ENCODE measurements around the gene GYS1. TPM values are rescaled to one million over a fixed set of nuclear protein-coding genes. Genes with fewer than 3 reads are reported as not detected.
A peak's percentile ranks its signal among the peaks of the same experiment; 100 is the strongest.

Gene GYS1
- total RNA-seq, 1 donor from 2014 or later = 62.1 TPM

GRCh38 chr19:48968179-48968661 lies 24.9 kb downstream of the GYS1 start:
- DNase-seq (ENCODE audit: extremely low spot score, unreplicated experiment) = no peak
- Mint-ChIP-seq H3K36me3 (peaks cover 23% of the 10 kb centered on the region), H3K27me3 (peaks cover 3% of the 10 kb centered on the region), H3K27ac (peak overlapping the region; percentile 73), H3K4me3 (peak overlapping the region; percentile 98), H3K4me1 (ENCODE audit: unreplicated experiment) (peaks cover 25% of the 10 kb centered on the region), H3K9me3 (no peaks in the 10 kb centered on the region)
- TF ChIP-seq, protein P1, sequence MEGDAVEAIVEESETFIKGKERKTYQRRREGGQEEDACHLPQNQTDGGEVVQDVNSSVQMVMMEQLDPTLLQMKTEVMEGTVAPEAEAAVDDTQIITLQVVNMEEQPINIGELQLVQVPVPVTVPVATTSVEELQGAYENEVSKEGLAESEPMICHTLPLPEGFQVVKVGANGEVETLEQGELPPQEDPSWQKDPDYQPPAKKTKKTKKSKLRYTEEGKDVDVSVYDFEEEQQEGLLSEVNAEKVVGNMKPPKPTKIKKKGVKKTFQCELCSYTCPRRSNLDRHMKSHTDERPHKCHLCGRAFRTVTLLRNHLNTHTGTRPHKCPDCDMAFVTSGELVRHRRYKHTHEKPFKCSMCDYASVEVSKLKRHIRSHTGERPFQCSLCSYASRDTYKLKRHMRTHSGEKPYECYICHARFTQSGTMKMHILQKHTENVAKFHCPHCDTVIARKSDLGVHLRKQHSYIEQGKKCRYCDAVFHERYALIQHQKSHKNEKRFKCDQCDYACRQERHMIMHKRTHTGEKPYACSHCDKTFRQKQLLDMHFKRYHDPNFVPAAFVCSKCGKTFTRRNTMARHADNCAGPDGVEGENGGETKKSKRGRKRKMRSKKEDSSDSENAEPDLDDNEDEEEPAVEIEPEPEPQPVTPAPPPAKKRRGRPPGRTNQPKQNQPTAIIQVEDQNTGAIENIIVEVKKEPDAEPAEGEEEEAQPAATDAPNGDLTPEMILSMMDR (conservative IDR thresholded peaks at IDR 0.05) = no peak

GRCh38 chr19:48967346-48968178 lies 25.5 kb downstream of the GYS1 start:
- peak overlapping the region; percentile 97 for H3K27ac Mint-ChIP-seq
- peaks cover 25% of the 10 kb centered on the region for H3K4me1 Mint-ChIP-seq (ENCODE audit: unreplicated experiment)
- peaks cover 23% of the 10 kb centered on the region for H3K36me3 Mint-ChIP-seq
- TF ChIP-seq, protein P1 (conservative IDR thresholded peaks at IDR 0.05) = no peak
- H3K9me3 Mint-ChIP-seq = no peaks in the 10 kb centered on the region
- H3K4me3 Mint-ChIP-seq = peak overlapping the region; percentile 98
- peaks cover 3% of the 10 kb centered on the region for H3K27me3 Mint-ChIP-seq
- DNase-seq (ENCODE audit: extremely low spot score, unreplicated experiment) = no peak

- peaks cover 23% of the 10 kb centered on the region for H3K36me3 Mint-ChIP-seq
- H3K4me3 Mint-ChIP-seq = peak overlapping the region; percentile 98
- H3K27me3 Mint-ChIP-seq = peaks cover 3% of the 10 kb centered on the region
- TF ChIP-seq, protein P1 (conservative IDR thresholded peaks at IDR 0.05) = no peak
- peak overlapping the region; percentile 97 for H3K27ac Mint-ChIP-seq
- H3K4me1 Mint-ChIP-seq (ENCODE audit: unreplicated experiment) = peaks cover 29% of the 10 kb centered on the region
- DNase-seq (ENCODE audit: extremely low spot score, unreplicated experiment) = no peak
- H3K9me3 Mint-ChIP-seq = no peaks in the 10 kb centered on the region
Observed at GRCh38 chr19:48966541-48967345, 26.4 kb downstream of the GYS1 start.

GRCh38 chr19:48965806-48966540 lies 27.1 kb downstream of the GYS1 start:
- H3K9me3 Mint-ChIP-seq = no peaks in the 10 kb centered on the region
- peak overlapping the region; percentile 97 for H3K27ac Mint-ChIP-seq
- peaks cover 24% of the 10 kb centered on the region for H3K36me3 Mint-ChIP-seq
- H3K4me1 Mint-ChIP-seq (ENCODE audit: unreplicated experiment) = peaks cover 33% of the 10 kb centered on the region
- peaks cover 3% of the 10 kb centered on the region for H3K27me3 Mint-ChIP-seq
- peak overlapping the region; percentile 98 for H3K4me3 Mint-ChIP-seq
- DNase-seq (ENCODE audit: extremely low spot score, unreplicated experiment) = peak; percentile 90
- TF ChIP-seq, protein P1 (conservative IDR thresholded peaks at IDR 0.05) = no peak

Measured in type B pancreatic cell (in vitro differentiated cells).